Endothelial cell of umbilical vein (primary cell): ENCODE results near the gene MARF1. TPM values are rescaled to one million over a fixed set of nuclear protein-coding genes. Genes with fewer than 3 reads are reported as not detected.
A peak's percentile ranks its signal among the peaks of the same experiment; 100 is the strongest.
"Not testable (repeated sequence)": the region's sequence is repeated elsewhere in the genome, so short reads cannot be mapped to it uniquely, and the experiment has no call there.

Source experiments
- BruUV-seq: library from RNA; stranded (reverse); fragments of 400-500 nt; replicated peaks from 2 replicates; lab custom pipeline; 2021; lab: Mats Ljungman, UMichigan
- CTCF ChIA-PET: fragments of 300-600, 350-600 bp; sonication (Branson Sonifier 250); formaldehyde crosslinking; loops from one replicate; lab custom pipeline; 2021; ENCODE audit warnings: antibody characterized with exemption, inconsistent platforms; lab: Charles Lee
- POLR2A ChIA-PET: fragments of 300-600, 350-600 bp; sonication (Branson Sonifier 250); formaldehyde crosslinking; loops from one replicate; lab custom pipeline; 2021; ENCODE audit warnings: antibody characterized with exemption, inconsistent platforms; lab: Charles Lee
- DNase-seq: peaks from one replicate; pipeline ENCODE4 v3.0.0-alpha.2; 2011; ENCODE audit warnings: low read depth, low spot score
- FAIRE-seq: peaks from 2 replicates; lab custom pipeline; 2011; peaks lifted over from hg19 to GRCh38; lab: Jason Lieb, UNC
- H2AFZ ChIP-seq: 2 replicates; pipeline ENCODE4 v1.6.0; 2012; ENCODE audit warnings: low read depth, low read length, control low read depth, inconsistent platforms
- H3K27ac ChIP-seq: 2 replicates; pipeline ENCODE4 v1.5.1; 2011; ENCODE audit warnings: low read depth, mild to moderate bottlenecking, control low read depth, low read length, moderate library complexity; ENCODE audit not compliant: insufficient read depth
- H3K27me3 ChIP-seq, 2 experiments: 2 replicates each; pipeline versions ENCODE4 v1.6.0 to v1.6.1; 2011; ENCODE audit warnings: low read length in 2 of 2, mixed read lengths in 1 of 2; ENCODE audit not compliant: control insufficient read depth in 2 of 2, insufficient read depth in 2 of 2
- H3K36me3 ChIP-seq, 2 experiments: 2 replicates in 1 of 2; 3 replicates in 1 of 2; pipeline ENCODE4 v1.5.1; 2011; ENCODE audit warnings: low read length in 2 of 2, mild to moderate bottlenecking in 1 of 2, moderate library complexity in 1 of 2; ENCODE audit not compliant: control insufficient read depth in 2 of 2, insufficient read depth in 2 of 2; ENCODE audit errors: extremely low read depth in 1 of 2
- H3K4me1 ChIP-seq: 3 replicates; pipeline ENCODE4 v1.5.1; 2011; ENCODE audit warnings: mild to moderate bottlenecking, low read length; ENCODE audit not compliant: control insufficient read depth, insufficient read depth; ENCODE audit errors: extremely low read depth
- H3K4me2 ChIP-seq: 2 replicates; pipeline ENCODE4 v1.6.1; 2011; ENCODE audit warnings: low read length, control low read depth, mixed read lengths; ENCODE audit not compliant: insufficient read depth
- H3K4me3 ChIP-seq, 3 experiments: fragments of 200-600 bp in 1 of 3; sonication (generic), shearing (Covaris generic) in 1 of 3; replicated peaks in 1 of 3; 2 replicates each; pipeline ENCODE4 v1.5.1; 2011 to 2016; ENCODE audit warnings: control low read depth in 3 of 3, low read length in 3 of 3, mild to moderate bottlenecking in 2 of 3, inconsistent platforms in 1 of 3, low read depth in 1 of 3, moderate library complexity in 1 of 3; ENCODE audit not compliant: insufficient read depth in 1 of 3
- H3K79me2 ChIP-seq: 2 replicates; pipeline ENCODE4 v1.6.0; 2012; ENCODE audit warnings: low read length, inconsistent platforms; ENCODE audit not compliant: control insufficient read depth, insufficient read depth
- H3K9ac ChIP-seq: replicated peaks from 2 replicates; pipeline ENCODE3; 2011; ENCODE audit warnings: low read length, control low read depth; ENCODE audit not compliant: insufficient read depth; ENCODE audit errors: extremely low read depth
- H3K9me1 ChIP-seq: replicated peaks from 3 replicates; pipeline ENCODE4 v1.6.0; 2011; ENCODE audit warnings: mild to moderate bottlenecking, low read length; ENCODE audit not compliant: control insufficient read depth, insufficient read depth; ENCODE audit errors: extremely low read depth
- H3K9me3 ChIP-seq: replicated peaks from 2 replicates; pipeline ENCODE4 v1.5.1; 2012; ENCODE audit warnings: low read length, inconsistent platforms; ENCODE audit not compliant: control insufficient read depth, insufficient read depth
- H4K20me1 ChIP-seq: replicated peaks from 2 replicates; pipeline ENCODE3; 2011; ENCODE audit warnings: mild to moderate bottlenecking, low read length; ENCODE audit not compliant: control insufficient read depth, insufficient read depth; ENCODE audit errors: extremely low read depth
- EZH2 ChIP-seq: IDR thresholded peaks from 2 replicates; pipeline ENCODE4 v1.6.1; 2012; ENCODE audit warnings: borderline replicate concordance, low read depth, mild to moderate bottlenecking, moderate library complexity, low read length, inconsistent platforms; ENCODE audit not compliant: severe bottlenecking
- FOS ChIP-seq: IDR thresholded peaks from 2 replicates; pipeline ENCODE4 v1.6.1; 2011; ENCODE audit warnings: mild to moderate bottlenecking, low read length, moderate library complexity, borderline replicate concordance; ENCODE audit not compliant: insufficient read depth
- GATA2 ChIP-seq: IDR thresholded peaks from 2 replicates; pipeline ENCODE4 v1.7.0; 2011; ENCODE audit warnings: low read depth, mild to moderate bottlenecking, moderate library complexity, mixed read lengths, low read length; ENCODE audit not compliant: insufficient read length, insufficient read depth
- JUN ChIP-seq: IDR thresholded peaks from 2 replicates; pipeline ENCODE4 v1.6.1; 2011; ENCODE audit warnings: borderline replicate concordance, low read depth; ENCODE audit not compliant: insufficient read length, insufficient read depth
- MYC ChIP-seq: IDR thresholded peaks from one replicate; pipeline ENCODE4 v1.6.1; 2011; ENCODE audit warnings: mild to moderate bottlenecking, low read depth, low read length
- POLR2A ChIP-seq: IDR thresholded peaks from 2 replicates; pipeline ENCODE4 v1.6.1; 2012; ENCODE audit warnings: low read depth, mild to moderate bottlenecking, control low read depth, low read length
- POLR2AphosphoS5 ChIP-seq: IDR thresholded peaks from 2 replicates; pipeline ENCODE4 v1.6.1; 2012; ENCODE audit warnings: low read depth, mild to moderate bottlenecking, control low read depth, low read length, moderate library complexity; ENCODE audit not compliant: insufficient read depth
- dilution Hi-C: fragments of 300-500 bp; cut with MboI; formaldehyde crosslinking; loops from one replicate; pipeline ENCODE4 v1.15.0; 2019; ENCODE audit warnings: low sequenced_read_pairs; ENCODE audit not compliant: extremely low pct_ligation_motif_present
- intact Hi-C: fragments of 100-400 bp; cut with micrococcal nuclease; formaldehyde crosslinking; loops from one replicate; pipeline ENCODE4 v1.10.0; 2022
- polyA plus RNA-seq, 4 experiments: library from polyadenylated mRNA; depleted of rRNA in 3 of 4; stranded (reverse) in 3 of 4; unstranded in 1 of 4; fragments of >200 nt; gene quantifications; 2 replicates each; pipeline versions ENCODE4 v1.2.1 to v1.2.3, GENCODE V29; 2011 to 2012; ENCODE audit warnings: missing spikeins in 1 of 4
- total RNA-seq: library from RNA; stranded (reverse); gene quantifications from 2 replicates; pipeline ENCODE4 v1.2.3, GENCODE V29; 2021
- TF ChIP-seq, protein P1 (sequence below): IDR thresholded peaks from 2 replicates; pipeline ENCODE4 v1.6.1; 2011; ENCODE audit not compliant: insufficient read depth, insufficient read length
- TF ChIP-seq, protein P2 (sequence below), 2 donors: IDR thresholded peaks; 1 replicate in 1 of 2; 2 replicates in 1 of 2; pipeline ENCODE4 v1.5.1; 2011; ENCODE audit warnings: low read length in 2 of 2, mild to moderate bottlenecking in 2 of 2, moderate library complexity in 2 of 2, control low read depth in 1 of 2, inconsistent platforms in 1 of 2, low read depth in 1 of 2; ENCODE audit not compliant: insufficient read depth in 1 of 2; ENCODE audit errors: extremely low read depth in 1 of 2

The MARF1 gene
- total and polyA plus RNA-seq, 2 donors (not counting 3 experiments of a cell fraction or from before 2014, with no cell fraction given): 14.6 to 58.5 TPM

DNA sequence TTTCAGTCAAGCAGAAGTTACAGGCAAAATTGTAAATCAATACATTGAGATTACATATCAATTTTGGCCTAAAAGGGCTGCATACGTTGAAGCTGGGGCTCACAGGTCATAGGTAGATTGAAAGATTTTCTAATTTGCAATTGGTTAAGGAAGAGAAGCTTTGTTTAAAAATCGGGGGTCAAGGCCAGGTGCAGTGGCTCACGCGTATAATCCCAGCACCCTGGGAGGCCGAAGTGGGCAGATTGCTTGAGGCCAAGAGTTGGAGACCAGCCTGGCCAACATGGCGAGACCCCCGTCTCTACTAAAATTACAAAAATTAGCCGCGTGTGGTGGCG lies 68.4 kb downstream of the MARF1 start:
- H3K27ac ChIP-seq: no peak overlapping the region
- CTCF ChIA-PET: no interaction called here
- FAIRE-seq: no peak

DNA sequence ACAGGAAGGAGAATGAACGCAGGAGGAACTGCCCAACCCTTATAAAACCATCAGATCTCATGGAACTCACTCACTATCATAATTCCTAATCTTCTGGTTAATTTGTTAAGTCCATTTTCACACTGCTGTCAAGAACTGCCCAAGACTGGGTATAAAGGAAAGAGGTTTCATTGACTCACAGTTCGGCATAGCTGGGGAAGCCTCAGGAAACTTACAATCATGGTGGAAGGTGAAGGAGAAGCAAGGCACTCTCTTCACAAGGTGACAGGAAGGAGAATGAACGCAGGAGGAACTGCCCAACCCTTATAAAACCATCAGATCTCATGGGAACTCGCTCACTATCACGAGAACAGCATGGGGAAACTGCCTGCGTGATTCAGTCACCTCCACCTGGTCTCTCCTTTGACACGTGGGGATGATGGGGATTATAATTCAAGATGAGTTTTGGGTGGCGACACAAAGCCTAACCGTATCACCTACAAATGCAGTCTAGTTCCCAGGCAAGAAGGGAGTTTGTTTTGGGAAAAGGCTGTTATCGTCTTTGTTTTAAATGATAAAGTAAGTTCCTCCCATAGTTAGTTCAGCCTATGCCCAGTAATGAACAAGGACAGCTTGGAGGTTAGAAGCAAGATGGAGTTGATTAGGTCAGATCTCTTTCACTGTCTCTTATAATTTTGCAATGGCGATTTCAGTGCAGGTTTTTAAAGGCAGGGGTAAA lies 68.9 kb downstream of the MARF1 start:
- H3K36me3 ChIP-seq, H3K9ac ChIP-seq, H3K27ac ChIP-seq, intact Hi-C loops, POLR2A ChIA-PET, H3K4me1 ChIP-seq, H3K9me1 ChIP-seq, H3K4me3 ChIP-seq, H2AFZ ChIP-seq, H3K9me3 ChIP-seq, H3K79me2 ChIP-seq, CTCF ChIA-PET, DNase-seq, BruUV-seq, H3K27me3 ChIP-seq, H3K4me2 ChIP-seq, H4K20me1 ChIP-seq, dilution Hi-C loops: not testable (repeated sequence)
- FAIRE-seq: peak; percentile 81

More for the DNA sequence above, 68.4 kb downstream of the MARF1 start:
- TF ChIP-seq, protein P1, sequence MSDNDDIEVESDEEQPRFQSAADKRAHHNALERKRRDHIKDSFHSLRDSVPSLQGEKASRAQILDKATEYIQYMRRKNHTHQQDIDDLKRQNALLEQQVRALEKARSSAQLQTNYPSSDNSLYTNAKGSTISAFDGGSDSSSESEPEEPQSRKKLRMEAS: no peak
- TF ChIP-seq, protein P2, sequence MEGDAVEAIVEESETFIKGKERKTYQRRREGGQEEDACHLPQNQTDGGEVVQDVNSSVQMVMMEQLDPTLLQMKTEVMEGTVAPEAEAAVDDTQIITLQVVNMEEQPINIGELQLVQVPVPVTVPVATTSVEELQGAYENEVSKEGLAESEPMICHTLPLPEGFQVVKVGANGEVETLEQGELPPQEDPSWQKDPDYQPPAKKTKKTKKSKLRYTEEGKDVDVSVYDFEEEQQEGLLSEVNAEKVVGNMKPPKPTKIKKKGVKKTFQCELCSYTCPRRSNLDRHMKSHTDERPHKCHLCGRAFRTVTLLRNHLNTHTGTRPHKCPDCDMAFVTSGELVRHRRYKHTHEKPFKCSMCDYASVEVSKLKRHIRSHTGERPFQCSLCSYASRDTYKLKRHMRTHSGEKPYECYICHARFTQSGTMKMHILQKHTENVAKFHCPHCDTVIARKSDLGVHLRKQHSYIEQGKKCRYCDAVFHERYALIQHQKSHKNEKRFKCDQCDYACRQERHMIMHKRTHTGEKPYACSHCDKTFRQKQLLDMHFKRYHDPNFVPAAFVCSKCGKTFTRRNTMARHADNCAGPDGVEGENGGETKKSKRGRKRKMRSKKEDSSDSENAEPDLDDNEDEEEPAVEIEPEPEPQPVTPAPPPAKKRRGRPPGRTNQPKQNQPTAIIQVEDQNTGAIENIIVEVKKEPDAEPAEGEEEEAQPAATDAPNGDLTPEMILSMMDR (IDR thresholded peaks at IDR 0.05; ENCODE audit: extremely low read depth in 1 of 2, insufficient read depth in 1 of 2, low read depth in 1 of 2, low read length in 2 of 2): no peak
- TF ChIP-seq POLR2AphosphoS5: no peak
- TF ChIP-seq GATA2: no peak
- TF ChIP-seq EZH2: no peak
- no peak for TF ChIP-seq POLR2A
- TF ChIP-seq JUN: no peak
- TF ChIP-seq FOS: no peak
- TF ChIP-seq MYC: no peak
- dilution Hi-C loops: no loop called here
- H3K4me3 ChIP-seq: no peak overlapping the region
- no peaks in the 10 kb centered on the region for H3K9me1 ChIP-seq
- H3K4me2 ChIP-seq: no peak overlapping the region
- no peaks in the 10 kb centered on the region for H3K9me3 ChIP-seq
- no peak overlapping the region for H3K9ac ChIP-seq
- DNase-seq: no peak
- no peaks in the 10 kb centered on the region for H4K20me1 ChIP-seq
- POLR2A ChIA-PET: no interaction called here
- BruUV-seq: no TSS peak
- H3K27me3 ChIP-seq: no peaks in the 10 kb centered on the region
- H3K4me1 ChIP-seq: no peaks in the 10 kb centered on the region
- intact Hi-C loops: no loop called here
- H3K36me3 ChIP-seq: no peaks in the 10 kb centered on the region
- H2AFZ ChIP-seq: no peak overlapping the region
- H3K79me2 ChIP-seq: no peaks in the 10 kb centered on the region
